Upper lobe of left lung (tissue), 6 donors: ENCODE data around the gene GSK3A. TPM values are rescaled to one million over a fixed set of nuclear protein-coding genes. Genes with fewer than 3 reads are reported as not detected.
A peak's percentile ranks its signal among the peaks of the same experiment; 100 is the strongest.

Source experiments
- ATAC-seq, 2 donors: fragments of 200-7000 bp; cut with Tn5 transposase; one replicate each; pipeline ENCODE4 v1.9.1; 2022; ENCODE audit warnings: mild to moderate bottlenecking in 2 of 2, moderate library complexity in 2 of 2; ENCODE audit not compliant: low FRiP score in 2 of 2
- DNase-seq, 2 donors: peaks; one replicate each; pipeline ENCODE4 v3.0.0-alpha.2; 2019 to 2020
- H3K27ac ChIP-seq, 4 donors: fragments of 200-600 bp; sonication (generic); one replicate each; pipeline ENCODE4 v1.5.1; 2016 to 2019
- H3K27me3 ChIP-seq, 4 donors: fragments of 200-600 bp; sonication (generic); one replicate each; pipeline ENCODE4 v1.5.1; 2017 to 2019
- H3K36me3 ChIP-seq, 4 donors: fragments of 200-600 bp; sonication (generic); one replicate each; pipeline ENCODE4 v1.5.1; 2016 to 2019
- H3K4me1 ChIP-seq, 4 donors: fragments of 200-600 bp; sonication (generic); one replicate each; pipeline ENCODE4 v1.5.1; 2018 to 2019
- H3K4me3 ChIP-seq, 4 donors: fragments of 200-600 bp; sonication (generic); one replicate each; pipeline ENCODE4 v1.5.1; 2017 to 2019; ENCODE audit warnings: mild to moderate bottlenecking in 2 of 4, moderate library complexity in 1 of 4
- H3K9me3 ChIP-seq, 4 donors: fragments of 200-600 bp; sonication (generic); one replicate each; pipeline ENCODE4 v1.5.1; 2018 to 2019
- CTCF ChIP-seq, 6 experiments: fragments of 450-650 bp in 4 of 6; fragments of 200-600 bp in 2 of 6; sonication (generic) in 2 of 6; IDR thresholded peaks; one replicate each; pipeline ENCODE4 v1.5.1; 2016 to 2019; ENCODE audit warnings: antibody characterized with exemption in 6 of 6
- EP300 ChIP-seq, 4 donors: sonication (generic); formaldehyde crosslinking; IDR thresholded peaks; one replicate each; pipeline ENCODE4 v1.5.1; 2017; ENCODE audit warnings: antibody characterized with exemption in 4 of 4, control low read depth in 2 of 4
- POLR2A ChIP-seq, 4 donors: fragments of 450-650 bp; IDR thresholded peaks; one replicate each; pipeline ENCODE4 v1.5.1; 2016 to 2017; ENCODE audit warnings: antibody characterized with exemption in 4 of 4, mild to moderate bottlenecking in 2 of 4
- POLR2AphosphoS5 ChIP-seq, 2 donors: sonication (generic); formaldehyde crosslinking; IDR thresholded peaks; one replicate each; pipeline ENCODE4 v1.5.1; 2017; ENCODE audit warnings: antibody characterized with exemption in 2 of 2
- WGBS, 2 donors: methylation state at CpG; one replicate each; pipeline ENCODE4 v1.1.5; 2017 to 2018; 5-methylcytosine and 5-hydroxymethylcytosine counted together
- total RNA-seq, 6 donors: library from RNA; depleted of rRNA in 4 of 6; stranded (reverse); fragments of >200 nt in 4 of 6; gene quantifications; one replicate each; pipeline versions ENCODE4 v1.1.0 to v1.2.1, GENCODE V29; 2016 to 2021
- donor health status: DM: no; HTN: no; CAD: no; lungs with moderate emphysema.
- donor health status: DM: no; HTN: yes; CAD: no; lungs with severe emphysema.

GSK3A gene
- total RNA-seq, 6 donors from 2014 or later = 33.2 to 46.9 (median 39.1) TPM

DNA sequence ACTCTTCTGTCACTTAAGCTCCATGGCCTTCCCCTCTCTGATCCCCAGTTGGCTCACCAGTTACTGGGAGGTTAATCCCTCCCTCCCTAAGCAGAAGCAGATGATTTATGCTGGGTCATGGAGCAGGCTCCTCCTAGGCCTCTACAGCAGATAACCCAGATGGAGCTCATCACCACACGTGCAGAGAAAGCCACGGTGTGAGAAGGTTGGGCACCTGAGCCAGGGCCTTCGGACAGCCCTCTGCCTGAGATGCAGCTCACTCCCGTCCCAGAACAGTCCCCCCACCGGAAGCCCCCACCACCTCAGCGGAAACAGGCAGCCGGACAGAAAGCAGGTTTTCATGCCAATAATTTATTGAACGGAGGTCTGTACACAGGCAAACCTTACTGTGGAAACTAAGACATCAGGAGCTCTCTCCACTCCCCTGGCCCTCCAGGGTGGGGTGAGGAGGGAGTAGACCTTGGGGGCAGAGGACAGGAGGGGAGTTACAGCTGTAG is 12.5 kb downstream of the GSK3A start:
- Histone ChIP-seq H3K4me1 (no peaks in the 10 kb centered on the region), H3K9me3 (no peaks in the 10 kb centered on the region), H3K36me3 (peaks cover 41 to 97% (median 93%) of the 10 kb centered on the region in 4 donors), H3K27ac (peak overlapping the region in 1 of 4 donors; percentile 46), H3K4me3 (no peak overlapping the region), H3K27me3 (no peaks in the 10 kb centered on the region)
- no peak for TF ChIP-seq CTCF (IDR thresholded peaks at IDR 0.05)
- TF ChIP-seq EP300 (IDR thresholded peaks at IDR 0.05) = no peak
- TF ChIP-seq POLR2AphosphoS5 (IDR thresholded peaks at IDR 0.05) = no peak
- TF ChIP-seq POLR2A (IDR thresholded peaks at IDR 0.05) = no peak
- WGBS, 2 donors = 63 to 71% methylated on average over 3 to 8 of the region's 8 CpGs
- DNase-seq (no peak), ATAC-seq (no peak)

DNA sequence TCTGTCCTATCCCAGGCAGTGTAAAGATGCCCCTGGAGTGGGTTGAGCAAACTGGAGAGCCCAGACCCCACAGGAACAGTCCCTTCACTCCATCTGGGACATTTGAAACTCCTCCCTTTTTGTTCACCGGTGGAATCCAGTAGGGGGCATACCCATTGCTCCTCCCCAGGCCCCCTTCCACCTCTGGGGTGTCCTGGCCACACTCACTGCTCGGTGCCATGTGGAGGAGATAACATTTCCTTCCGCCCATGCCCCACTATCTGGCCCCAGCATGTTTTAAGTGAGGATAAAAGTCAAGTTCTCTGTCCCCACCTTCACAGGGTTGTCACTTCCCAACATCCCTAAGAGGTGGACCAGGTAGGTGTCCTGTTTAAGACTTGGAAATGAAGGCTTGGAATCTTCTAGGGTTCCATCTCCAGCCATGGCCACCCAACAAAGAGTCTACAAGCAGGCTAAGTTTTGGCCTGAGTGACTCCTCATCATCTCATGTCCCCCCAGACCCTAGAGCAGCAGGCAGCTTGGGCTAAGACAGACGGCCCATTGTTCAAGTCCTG is 13.0 kb downstream of the GSK3A start:
- no peak for ATAC-seq
- TF ChIP-seq POLR2AphosphoS5 (IDR thresholded peaks at IDR 0.05) (no peak), POLR2A (IDR thresholded peaks at IDR 0.05) (no peak), EP300 (IDR thresholded peaks at IDR 0.05) (no peak), CTCF (IDR thresholded peaks at IDR 0.05) (no peak)
- no peak for DNase-seq
- no peaks in the 10 kb centered on the region for H3K27me3 ChIP-seq
- no peaks in the 10 kb centered on the region for H3K4me1 ChIP-seq
- H3K27ac ChIP-seq = no peak overlapping the region
- H3K4me3 ChIP-seq = no peak overlapping the region
- peaks cover 47 to 97% (median 93%) of the 10 kb centered on the region in 4 donors for H3K36me3 ChIP-seq
- H3K9me3 ChIP-seq = no peaks in the 10 kb centered on the region
- 80 to 100% methylated on average over 3 to 4 of the region's 4 CpGs for WGBS, 2 donors

- ATAC-seq = no peak
- DNase-seq = no peak
- no peak overlapping the region for H3K4me3 ChIP-seq
- no peak overlapping the region for H3K27ac ChIP-seq
- no peaks in the 10 kb centered on the region for H3K9me3 ChIP-seq
- WGBS, 2 donors = 89 to 90% methylated on average over 3 to 4 of the region's 4 CpGs
- H3K27me3 ChIP-seq = no peaks in the 10 kb centered on the region
- peaks cover 41 to 95% (median 90%) of the 10 kb centered on the region in 4 donors for H3K36me3 ChIP-seq
- H3K4me1 ChIP-seq = no peaks in the 10 kb centered on the region
- TF ChIP-seq POLR2AphosphoS5 (IDR thresholded peaks at IDR 0.05) (no peak), EP300 (IDR thresholded peaks at IDR 0.05) (no peak), POLR2A (IDR thresholded peaks at IDR 0.05) (no peak), CTCF (IDR thresholded peaks at IDR 0.05) (no peak)
These were observed 13.8 kb downstream of the GSK3A start for GRCh38 chr19:42228641-42229040.

GRCh38 chr19:42226886-42227285 is 15.5 kb downstream of the GSK3A start:
- TF ChIP-seq CTCF (IDR thresholded peaks at IDR 0.05) (no peak), POLR2A (IDR thresholded peaks at IDR 0.05) (no peak)
- no peak for ATAC-seq
- peaks cover 29 to 77% (median 72%) of the 10 kb centered on the region in 4 donors for H3K36me3 ChIP-seq

More at GRCh38 chr19:42226886-42227285, 15.5 kb downstream of the GSK3A start:
- no peak for DNase-seq
- Histone ChIP-seq H3K9me3 (no peaks in the 10 kb centered on the region), H3K27ac (no peak overlapping the region), H3K4me3 (no peak overlapping the region), H3K4me1 (peaks cover 0 to 4% (median under 1%) of the 10 kb centered on the region in 4 donors), H3K27me3 (no peaks in the 10 kb centered on the region)
- WGBS, 2 donors = 83 to 92% methylated on average over 1 of the region's 1 CpG
